ENCODE results near the gene CACNA2D4. TPM values are rescaled to one million over a fixed set of nuclear protein-coding genes. Genes with fewer than 3 reads are reported as not detected.

Gene CACNA2D4
- polyA plus RNA-seq, 6 donors from 2014 or later, result 0.46 to 3.6 (median 2.7) TPM

GRCh38 chr12:1837541-1838204 lies 80.8 kb downstream of the CACNA2D4 start:
- Mint-ChIP-seq H3K4me1 (peaks cover 6 to 26% (median 8%) of the 10 kb centered on the region in 3 donors), H3K27ac (no peak overlapping the region), H3K4me3 (no peak overlapping the region), H3K9me3 (no peaks in the 10 kb centered on the region), H3K27me3 (peaks cover 5 to 17% (median 16%) of the 10 kb centered on the region in 3 donors), H3K36me3 (no peaks in the 10 kb centered on the region)
- DNase-seq (no peak), ATAC-seq (ENCODE audit: low read depth in 2 of 2) (no peak)

GRCh38 chr12:1836854-1837421 lies 81.5 kb downstream of the CACNA2D4 start:
- ATAC-seq (ENCODE audit: low read depth in 2 of 2) (no peak), DNase-seq (no peak)
- Mint-ChIP-seq H3K27me3 (peaks cover 11 to 22% (median 20%) of the 10 kb centered on the region in 3 donors), H3K36me3 (no peaks in the 10 kb centered on the region), H3K27ac (no peak overlapping the region), H3K4me1 (peaks cover 2 to 21% (median 3%) of the 10 kb centered on the region in 3 donors), H3K9me3 (no peaks in the 10 kb centered on the region), H3K4me3 (no peak overlapping the region)

- Mint-ChIP-seq H3K36me3 (no peaks in the 10 kb centered on the region), H3K4me1 (peaks cover 0 to 15% (median 0%) of the 10 kb centered on the region in 3 donors), H3K27me3 (peaks cover 14 to 28% (median 25%) of the 10 kb centered on the region in 3 donors), H3K9me3 (no peaks in the 10 kb centered on the region), H3K4me3 (no peak overlapping the region), H3K27ac (no peak overlapping the region)
- ATAC-seq (ENCODE audit: low read depth in 2 of 2) (no peak), DNase-seq (no peak)
Measured at GRCh38 chr12:1836241-1836803, 82.1 kb downstream of the CACNA2D4 start.

GRCh38 chr12:1835211-1836131 lies 83.0 kb downstream of the CACNA2D4 start:
- Mint-ChIP-seq H3K27me3 (peaks cover 22 to 35% (median 33%) of the 10 kb centered on the region in 3 donors), H3K9me3 (no peaks in the 10 kb centered on the region), H3K4me1 (peaks cover 0 to 8% (median 0%) of the 10 kb centered on the region in 3 donors), H3K27ac (peak overlapping the region in 2 of 6 donors; percentile 37 to 82), H3K36me3 (no peaks in the 10 kb centered on the region), H3K4me3 (no peak overlapping the region)
- DNase-seq, result no peak
- ATAC-seq (ENCODE audit: low read depth in 2 of 2), result no peak

GRCh38 chr12:1834186-1834925 lies 84.1 kb downstream of the CACNA2D4 start:
- no peak for ATAC-seq (ENCODE audit: low read depth in 2 of 2)
- no peaks in the 10 kb centered on the region for H3K4me1 Mint-ChIP-seq
- H3K27me3 Mint-ChIP-seq, result peaks cover 24 to 45% (median 41%) of the 10 kb centered on the region in 3 donors
- H3K27ac Mint-ChIP-seq, result no peak overlapping the region
- no peaks in the 10 kb centered on the region for H3K36me3 Mint-ChIP-seq
- H3K4me3 Mint-ChIP-seq, result no peak overlapping the region
- no peak for DNase-seq
- no peaks in the 10 kb centered on the region for H3K9me3 Mint-ChIP-seq

GRCh38 chr12:1833596-1834028 lies 84.8 kb downstream of the CACNA2D4 start:
- Mint-ChIP-seq H3K36me3 (no peaks in the 10 kb centered on the region), H3K27ac (no peak overlapping the region), H3K9me3 (no peaks in the 10 kb centered on the region), H3K27me3 (peaks cover 31 to 52% (median 49%) of the 10 kb centered on the region in 3 donors), H3K4me1 (no peaks in the 10 kb centered on the region), H3K4me3 (no peak overlapping the region)
- ATAC-seq (ENCODE audit: low read depth in 2 of 2) (no peak), DNase-seq (no peak)

GRCh38 chr12:1832801-1833595 lies 85.5 kb downstream of the CACNA2D4 start:
- no peaks in the 10 kb centered on the region for H3K9me3 Mint-ChIP-seq
- H3K4me1 Mint-ChIP-seq, result no peaks in the 10 kb centered on the region
- H3K36me3 Mint-ChIP-seq, result no peaks in the 10 kb centered on the region
- H3K27ac Mint-ChIP-seq, result peak overlapping the region in 1 of 6 donors; percentile 79
- peaks cover 33 to 58% (median 50%) of the 10 kb centered on the region in 3 donors for H3K27me3 Mint-ChIP-seq
- DNase-seq (no peak), ATAC-seq (ENCODE audit: low read depth in 2 of 2) (no peak)
- peak overlapping the region in 1 of 8 donors; percentile 47 for H3K4me3 Mint-ChIP-seq

- no peak for DNase-seq
- no peak overlapping the region for H3K4me3 Mint-ChIP-seq
- no peak for ATAC-seq (ENCODE audit: low read depth in 2 of 2)
Measured at GRCh38 chr12:1830981-1831963, 87.2 kb downstream of the CACNA2D4 start.

GRCh38 chr12:1830401-1830845 lies 88.0 kb downstream of the CACNA2D4 start:
- peaks cover 0 to 4% (median 0%) of the 10 kb centered on the region in 3 donors for H3K4me1 Mint-ChIP-seq
- H3K27me3 Mint-ChIP-seq, result peaks cover 38 to 66% (median 54%) of the 10 kb centered on the region in 3 donors
- no peak overlapping the region for H3K27ac Mint-ChIP-seq
- H3K9me3 Mint-ChIP-seq, result peaks cover 0 to 1% (median 0%) of the 10 kb centered on the region in 7 donors
- no peak for DNase-seq
- no peaks in the 10 kb centered on the region for H3K36me3 Mint-ChIP-seq
- no peak overlapping the region for H3K4me3 Mint-ChIP-seq
- no peak for ATAC-seq (ENCODE audit: low read depth in 2 of 2)

More at GRCh38 chr12:1830981-1831963, 87.2 kb downstream of the CACNA2D4 start:
- peaks cover 0 to 4% (median 0%) of the 10 kb centered on the region in 3 donors for H3K4me1 Mint-ChIP-seq
- H3K27me3 Mint-ChIP-seq, result peaks cover 33 to 60% (median 50%) of the 10 kb centered on the region in 3 donors
- H3K36me3 Mint-ChIP-seq, result no peaks in the 10 kb centered on the region
- no peaks in the 10 kb centered on the region for H3K9me3 Mint-ChIP-seq
- H3K27ac Mint-ChIP-seq, result no peak overlapping the region

GRCh38 chr12:1829306-1829900 lies 89.0 kb downstream of the CACNA2D4 start:
- no peak overlapping the region for H3K4me3 Mint-ChIP-seq
- H3K27ac Mint-ChIP-seq, result no peak overlapping the region
- peaks cover 38 to 73% (median 60%) of the 10 kb centered on the region in 3 donors for H3K27me3 Mint-ChIP-seq
- no peak for ATAC-seq (ENCODE audit: low read depth in 2 of 2)
- no peak for DNase-seq
- H3K4me1 Mint-ChIP-seq, result peaks cover 0 to 4% (median 0%) of the 10 kb centered on the region in 3 donors
- peaks cover 0 to 2% (median 0%) of the 10 kb centered on the region in 7 donors for H3K9me3 Mint-ChIP-seq
- H3K36me3 Mint-ChIP-seq, result no peaks in the 10 kb centered on the region

GRCh38 chr12:1828856-1829255 lies 89.6 kb downstream of the CACNA2D4 start:
- Mint-ChIP-seq H3K4me3 (no peak overlapping the region), H3K4me1 (peaks cover 0 to 4% (median 0%) of the 10 kb centered on the region in 3 donors)

More at GRCh38 chr12:1828856-1829255, 89.6 kb downstream of the CACNA2D4 start:
- Mint-ChIP-seq H3K27me3 (peaks cover 37 to 68% (median 54%) of the 10 kb centered on the region in 3 donors), H3K9me3 (peaks cover 0 to 2% (median 0%) of the 10 kb centered on the region in 7 donors), H3K36me3 (no peaks in the 10 kb centered on the region), H3K27ac (no peak overlapping the region)
- DNase-seq (no peak), ATAC-seq (ENCODE audit: low read depth in 2 of 2) (no peak)
